ENCODE measurements around the gene DRC1. TPM values are rescaled to one million over a fixed set of nuclear protein-coding genes. Genes with fewer than 3 reads are reported as not detected.

The DRC1 gene
- total RNA-seq, 1 experiment from 2014 or later = not detected

- DNase-seq (ENCODE audit: low spot score) = no peak
- in situ Hi-C loops (cut with HindIII; ENCODE audit: low sequenced_read_pairs) = no loop called here
These were observed 36.8 kb downstream of the DRC1 start for GRCh38 chr2:26438526-26438925.

- in situ Hi-C loops (cut with HindIII; ENCODE audit: low sequenced_read_pairs) = no loop called here
- no peak for DNase-seq (ENCODE audit: low spot score)
These were observed 37.2 kb downstream of the DRC1 start for GRCh38 chr2:26438926-26439325.

DNA sequence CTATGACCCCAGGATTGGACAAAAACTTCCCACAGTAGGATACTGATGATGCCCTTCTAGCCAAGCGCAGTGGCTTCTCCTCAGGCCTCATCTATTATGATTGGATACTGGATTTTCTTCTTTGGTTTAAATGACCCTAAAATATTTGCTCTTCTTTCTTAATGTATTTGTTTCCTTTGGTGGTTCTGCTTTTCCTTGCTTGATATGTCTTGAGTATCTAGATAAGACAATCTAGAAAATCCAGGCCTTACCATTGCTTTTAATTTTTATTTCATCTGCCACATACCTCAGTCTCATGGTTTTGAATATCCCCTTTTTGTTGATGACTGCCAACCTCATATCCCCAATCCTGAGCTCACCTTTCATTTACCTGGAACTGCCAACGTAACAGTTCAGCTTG is 40.6 kb downstream of the DRC1 start:
- no peak for DNase-seq (ENCODE audit: low spot score)
- in situ Hi-C loops (cut with HindIII; ENCODE audit: low sequenced_read_pairs) = no loop called here

GRCh38 chr2:26442707-26443106 is 41.0 kb downstream of the DRC1 start:
- in situ Hi-C loops (cut with HindIII; ENCODE audit: low sequenced_read_pairs) = no loop called here
- no peak for DNase-seq (ENCODE audit: low spot score)

DNA sequence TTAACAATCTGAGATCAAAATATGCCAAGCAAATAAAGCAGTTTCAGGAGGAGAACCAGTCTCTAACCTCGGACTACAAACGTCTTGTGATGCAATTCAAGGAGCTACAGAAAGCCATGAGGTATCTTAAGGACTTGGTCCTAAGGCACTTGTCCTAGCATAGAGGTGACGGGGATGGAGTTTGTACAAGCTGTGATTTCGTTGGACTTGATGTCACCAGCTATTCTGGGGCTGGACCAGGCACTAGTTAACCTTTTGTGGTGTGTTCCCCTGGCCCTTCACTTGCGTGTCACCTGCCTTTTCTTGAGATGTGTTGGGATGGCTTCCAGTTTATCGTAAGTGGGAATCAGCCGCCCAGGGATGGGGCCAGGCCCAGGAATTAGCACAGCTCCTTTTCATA is 42.5 kb downstream of the DRC1 start:
- in situ Hi-C loops (cut with HindIII; ENCODE audit: low sequenced_read_pairs) = no loop called here
- no peak for DNase-seq (ENCODE audit: low spot score)

DNA sequence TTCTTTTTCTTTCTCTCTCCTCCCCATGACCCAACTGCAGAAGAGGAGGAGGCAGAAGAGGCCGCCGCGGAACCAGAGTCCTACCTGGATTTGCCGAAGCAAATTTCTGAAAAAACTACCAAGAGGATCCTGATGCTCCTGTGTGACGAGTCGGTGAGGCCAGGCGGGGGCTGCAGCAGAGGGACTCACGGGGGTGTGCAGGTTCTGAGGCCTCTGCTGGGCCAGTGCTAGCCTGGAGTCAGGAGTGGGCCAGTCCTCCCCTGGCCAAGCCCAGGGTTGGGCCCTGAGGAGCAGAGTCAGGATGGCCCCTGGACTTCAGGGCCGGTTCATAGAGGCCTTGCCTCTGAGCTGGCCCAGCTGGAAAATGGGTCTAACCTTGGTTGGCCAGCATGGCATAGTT is 46.9 kb downstream of the DRC1 start:
- in situ Hi-C loops (cut with HindIII; ENCODE audit: low sequenced_read_pairs) = no loop called here
- DNase-seq (ENCODE audit: low spot score) = no peak

DNA sequence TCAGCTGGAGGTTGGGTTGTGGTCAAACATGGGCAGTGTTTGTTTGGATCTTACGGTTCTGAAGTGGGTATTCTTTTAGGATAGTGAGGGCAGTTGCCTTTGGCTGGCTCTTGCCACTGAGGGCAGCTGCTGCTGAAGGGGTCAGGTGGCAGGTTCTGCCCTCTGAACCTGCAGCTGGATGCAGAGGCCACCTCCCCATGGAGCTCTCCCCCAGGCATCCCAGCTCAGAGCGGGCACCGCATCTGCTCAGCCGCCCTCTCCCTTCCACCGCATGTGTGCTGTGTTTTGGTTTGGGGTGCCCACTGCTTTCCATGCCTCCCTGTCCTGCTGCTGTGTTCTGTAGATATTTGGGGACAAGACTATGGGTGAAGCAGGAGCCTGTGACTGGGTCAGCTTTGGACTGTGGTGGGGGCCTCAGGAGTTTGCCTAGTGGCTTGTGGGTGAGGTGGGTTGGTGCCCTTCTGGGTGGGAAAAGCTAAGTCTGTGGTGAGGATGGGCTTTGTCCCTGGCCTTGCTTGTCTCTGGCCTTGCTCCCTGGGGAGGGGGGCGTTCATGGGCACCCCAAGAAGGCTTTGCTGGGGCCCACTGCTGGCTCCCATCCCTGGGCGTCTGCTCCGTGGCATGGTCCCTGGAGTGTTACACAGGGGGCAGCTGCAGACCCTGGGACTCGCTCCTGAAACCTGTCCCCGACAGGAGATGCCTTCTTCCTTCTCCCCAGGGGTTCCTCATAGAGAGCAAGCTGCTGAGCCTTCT is 47.7 kb downstream of the DRC1 start:
- in situ Hi-C loops (cut with HindIII; ENCODE audit: low sequenced_read_pairs) = no loop called here

DNA sequence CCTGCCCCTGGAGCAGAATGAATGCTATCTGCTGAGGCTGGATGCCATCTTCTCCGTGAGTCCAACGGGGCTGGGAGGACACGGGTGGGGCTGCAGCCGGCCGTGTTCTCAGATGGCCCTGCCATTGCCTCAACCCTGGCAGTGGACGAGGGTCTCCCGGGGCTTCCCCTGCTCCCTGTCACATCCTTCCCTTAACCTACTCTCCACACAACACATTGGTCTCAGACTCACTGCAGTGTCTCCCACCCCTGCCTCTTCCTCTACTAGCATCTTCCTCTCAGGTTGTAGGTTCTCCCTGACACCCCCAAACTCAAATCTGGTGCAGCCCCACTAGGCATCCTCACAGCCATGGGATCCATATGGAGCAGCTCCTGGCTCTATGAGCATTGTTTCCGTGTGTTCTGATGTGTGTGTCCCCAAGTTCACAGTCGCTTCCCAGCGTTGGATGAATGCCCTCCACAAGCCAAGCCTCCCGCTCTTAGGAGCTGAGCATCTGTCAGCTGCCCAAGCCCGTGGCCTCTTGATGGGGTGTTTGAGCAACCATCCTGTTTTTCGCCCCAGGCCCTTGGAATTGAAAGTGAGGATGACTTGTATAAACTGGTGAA is 48.4 kb downstream of the DRC1 start:
- in situ Hi-C loops (cut with HindIII; ENCODE audit: low sequenced_read_pairs) = no loop called here
- no peak for DNase-seq (ENCODE audit: low spot score)

More for the DNA sequence above, 47.7 kb downstream of the DRC1 start:
- DNase-seq (ENCODE audit: low spot score) = no peak

GRCh38 chr2:26451700-26452099 is 50.0 kb downstream of the DRC1 start:
- no peak for DNase-seq (ENCODE audit: low spot score)
- in situ Hi-C loops (cut with HindIII; ENCODE audit: low sequenced_read_pairs) = no loop called here

- no peak for DNase-seq (ENCODE audit: low spot score)
- in situ Hi-C loops (cut with HindIII; ENCODE audit: low sequenced_read_pairs) = no loop called here
These were observed 52.0 kb downstream of the DRC1 start for GRCh38 chr2:26453421-26454329.

- in situ Hi-C loops (cut with HindIII; ENCODE audit: low sequenced_read_pairs) = no loop called here
- DNase-seq (ENCODE audit: low spot score) = no peak
These were observed 52.9 kb downstream of the DRC1 start for GRCh38 chr2:26454561-26455001.

DNA sequence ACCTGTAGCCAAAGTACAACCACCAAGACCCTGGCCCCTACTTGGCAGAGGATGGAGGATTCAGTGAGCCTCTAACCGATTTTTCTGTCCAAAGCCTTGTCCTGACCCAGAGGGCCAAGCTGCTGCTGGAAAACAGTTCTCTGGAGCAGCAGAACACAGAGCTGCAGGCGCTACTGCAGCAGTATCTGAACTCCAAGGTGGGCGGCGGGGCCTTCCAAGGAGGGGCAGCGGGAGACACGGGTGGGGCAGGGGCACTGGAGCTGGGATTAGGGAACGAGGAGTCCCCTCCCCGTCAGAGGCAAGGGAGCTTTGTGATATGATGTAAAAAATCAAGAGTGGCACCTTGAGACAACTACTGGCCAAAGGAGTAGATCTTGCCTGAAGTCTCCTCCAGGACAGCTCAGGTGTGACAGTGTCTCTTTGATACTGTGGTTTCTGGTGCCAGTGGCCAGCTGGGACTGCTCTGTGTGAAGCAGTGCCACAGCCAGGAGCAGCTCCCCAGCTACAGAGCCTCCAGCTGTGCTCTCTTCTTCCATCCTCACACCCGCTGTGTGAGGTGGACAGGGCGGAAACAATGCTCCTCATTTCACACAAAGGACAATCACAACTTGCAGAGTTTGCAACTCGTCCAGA is 53.4 kb downstream of the DRC1 start:
- DNase-seq (ENCODE audit: low spot score) = no peak
- in situ Hi-C loops (cut with HindIII; ENCODE audit: low sequenced_read_pairs) = no loop called here

DNA sequence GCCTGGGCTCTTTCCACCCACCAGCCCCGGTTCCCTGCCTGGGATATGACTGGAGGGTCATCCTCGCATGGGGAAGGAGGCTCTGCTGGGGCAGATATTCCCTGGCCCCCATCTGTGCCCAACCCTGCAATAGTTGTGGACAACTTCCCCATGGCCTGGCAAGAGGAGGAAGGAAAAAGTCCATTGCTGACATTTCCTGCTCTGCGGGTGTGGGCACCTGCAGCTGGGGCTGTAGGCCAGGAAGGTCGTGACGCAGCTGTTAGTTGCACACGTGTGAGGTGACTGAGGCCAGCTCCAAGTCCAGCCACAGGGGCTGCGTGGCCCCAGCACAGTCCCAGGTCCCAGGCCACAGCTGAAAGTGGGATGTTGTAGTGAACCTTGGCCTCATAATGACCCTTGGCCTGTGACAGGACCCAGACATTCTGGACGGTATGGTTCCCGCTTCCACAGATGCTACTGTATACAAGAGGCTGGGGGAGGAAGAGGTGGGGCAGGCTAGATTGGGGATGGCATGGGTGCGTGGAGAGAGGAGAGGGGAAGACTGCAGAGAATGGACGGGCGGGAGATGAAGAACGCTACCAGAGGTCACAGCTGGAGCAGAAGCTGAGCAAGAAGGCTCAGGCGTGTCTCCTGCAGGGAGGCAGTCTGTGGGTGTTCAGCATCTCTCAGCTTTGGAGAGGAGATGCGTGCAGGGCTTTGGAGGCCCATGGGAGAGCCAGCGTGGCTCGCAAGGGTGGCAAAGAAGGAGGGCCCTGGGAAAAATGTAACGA is 54.1 kb downstream of the DRC1 start:
- in situ Hi-C loops (cut with HindIII; ENCODE audit: low sequenced_read_pairs) = no loop called here
- DNase-seq (ENCODE audit: low spot score) = no peak

GRCh38 chr2:26456440-26457250 is 54.9 kb downstream of the DRC1 start:
- in situ Hi-C loops (cut with HindIII; ENCODE audit: low sequenced_read_pairs) = no loop called here
- no peak for DNase-seq (ENCODE audit: low spot score)

DNA sequence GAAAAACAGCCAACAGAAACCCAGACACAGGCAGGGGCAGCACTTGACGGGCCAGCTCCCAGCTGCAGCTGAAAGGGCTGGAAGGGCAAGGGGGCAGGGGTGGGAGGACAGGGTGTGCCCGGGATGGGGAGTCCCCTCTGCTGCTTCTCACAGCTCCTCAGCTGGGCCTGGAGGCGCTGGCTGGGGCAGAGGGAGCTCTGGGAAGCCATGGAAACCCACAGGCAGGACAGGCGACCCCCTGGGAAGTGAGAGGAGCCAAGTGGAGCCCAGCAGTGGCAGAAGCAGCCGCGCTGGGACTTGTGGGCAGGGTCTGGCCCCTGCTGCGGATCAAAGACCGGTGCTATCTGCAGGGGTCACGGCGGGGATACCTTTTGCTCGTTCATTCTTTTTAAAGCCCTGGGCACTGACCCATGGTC is 55.5 kb downstream of the DRC1 start:
- in situ Hi-C loops (cut with HindIII; ENCODE audit: low sequenced_read_pairs) = no loop called here
- no peak for DNase-seq (ENCODE audit: low spot score)

DNA sequence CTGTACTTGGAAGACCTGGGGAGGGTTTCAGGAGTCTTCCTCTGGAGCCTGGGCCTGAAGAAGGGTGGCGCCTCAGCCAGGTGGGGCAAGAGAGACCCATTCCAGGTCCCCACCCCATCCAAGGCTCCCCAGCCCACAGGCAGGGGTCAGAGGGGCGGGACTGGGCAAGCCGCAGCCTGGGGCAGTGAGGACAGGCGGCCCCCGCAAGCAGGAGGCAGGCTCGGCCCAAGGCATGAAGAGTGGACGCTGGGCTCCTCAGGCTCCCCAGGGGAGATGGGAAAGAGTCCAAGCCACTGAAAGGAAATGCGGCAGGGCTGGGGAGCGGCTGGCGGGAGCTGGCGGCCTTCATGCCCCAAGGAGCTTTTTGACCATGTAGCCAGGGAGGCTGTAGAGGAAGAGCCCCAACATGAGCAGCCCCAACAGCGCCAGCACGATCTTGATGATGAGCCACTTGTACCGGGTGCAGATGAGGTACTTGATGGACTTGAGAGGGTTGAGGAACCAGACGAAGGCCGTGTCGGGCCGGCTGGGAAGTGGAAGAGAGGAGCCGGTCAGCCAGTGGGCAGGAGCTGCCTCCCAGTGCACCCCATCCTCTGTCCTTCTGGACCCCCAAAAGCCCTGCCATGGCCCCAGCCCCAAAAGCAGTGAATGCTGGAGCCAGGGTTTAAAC is 56.1 kb downstream of the DRC1 start:
- DNase-seq (ENCODE audit: low spot score) = no peak
- in situ Hi-C loops (cut with HindIII; ENCODE audit: low sequenced_read_pairs) = no loop called here

DNA sequence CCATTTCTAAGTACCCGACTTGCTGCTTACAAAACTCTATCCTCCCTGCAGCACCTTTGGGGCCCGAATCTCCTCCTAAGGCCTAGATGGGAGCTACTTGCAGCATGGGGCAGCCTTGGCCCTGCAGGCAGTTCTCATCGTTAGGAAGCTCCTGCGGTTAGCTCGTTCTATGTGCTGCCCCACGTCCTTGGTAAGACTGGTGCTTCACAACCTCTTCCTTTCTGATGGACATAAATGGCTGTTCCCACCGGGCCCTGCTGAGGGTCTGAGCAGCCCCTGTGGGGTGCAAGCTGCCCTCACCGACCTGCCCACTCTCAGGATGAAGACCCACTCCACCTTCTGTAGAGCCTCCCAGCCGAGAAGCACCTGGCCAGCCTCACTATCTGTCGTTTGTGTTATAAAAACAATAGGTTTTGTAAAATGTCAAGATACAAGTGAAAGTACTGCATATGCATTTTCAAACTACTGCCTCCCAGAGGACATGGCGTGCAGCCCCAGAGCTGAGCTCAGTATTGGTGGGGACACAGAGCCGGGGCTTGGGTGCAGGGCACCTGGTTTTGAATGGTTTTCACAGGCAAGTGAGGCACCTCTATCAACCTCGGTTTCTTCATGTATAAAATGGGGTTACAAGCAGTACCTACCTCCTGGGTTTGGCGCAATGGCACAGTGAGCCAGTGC is 56.8 kb downstream of the DRC1 start:
- in situ Hi-C loops (cut with HindIII; ENCODE audit: low sequenced_read_pairs) = no loop called here
- no peak for DNase-seq (ENCODE audit: low spot score)
